Fibroblast of pulmonary artery (primary cell): ENCODE data around the gene NEURL3.

Experiments
- DNase-seq: peaks from one replicate; pipeline ENCODE4 v3.0.0-alpha.2; 2010; ENCODE audit warnings: low read depth
- H3K4me3 ChIP-seq: replicated peaks from 2 replicates; pipeline ENCODE4 v1.5.1; 2011; ENCODE audit warnings: low read depth, mild to moderate bottlenecking, control low read depth, low read length, moderate library complexity
- TF ChIP-seq, protein P1 (sequence below): IDR thresholded peaks from 2 replicates; pipeline ENCODE4 v1.5.1; 2011; ENCODE audit warnings: mild to moderate bottlenecking, control low read depth, low read length, inconsistent platforms; ENCODE audit errors: missing control alignments

The NEURL3 gene

DNA sequence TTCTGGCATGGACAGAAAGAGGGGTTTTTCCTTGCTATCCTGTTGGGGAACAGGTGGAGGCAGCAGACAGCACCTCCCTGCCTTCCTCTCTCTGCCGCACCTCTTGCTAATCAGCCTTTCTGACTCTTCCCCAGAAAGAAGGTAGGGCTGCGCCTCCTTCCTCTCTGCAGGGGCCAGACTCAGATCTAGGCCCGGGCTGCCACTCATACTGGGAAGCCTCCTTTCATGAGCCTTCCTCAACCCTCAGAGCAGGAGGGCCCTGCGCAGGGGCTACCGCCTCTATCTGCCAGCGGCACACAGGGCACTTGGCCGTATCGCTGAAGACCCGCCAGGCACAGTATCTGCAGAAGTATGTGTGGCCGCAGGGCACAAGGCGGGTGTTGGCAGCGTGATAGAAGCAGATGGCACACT, 7.1 kb downstream of the NEURL3 start:
- TF ChIP-seq, protein P1, sequence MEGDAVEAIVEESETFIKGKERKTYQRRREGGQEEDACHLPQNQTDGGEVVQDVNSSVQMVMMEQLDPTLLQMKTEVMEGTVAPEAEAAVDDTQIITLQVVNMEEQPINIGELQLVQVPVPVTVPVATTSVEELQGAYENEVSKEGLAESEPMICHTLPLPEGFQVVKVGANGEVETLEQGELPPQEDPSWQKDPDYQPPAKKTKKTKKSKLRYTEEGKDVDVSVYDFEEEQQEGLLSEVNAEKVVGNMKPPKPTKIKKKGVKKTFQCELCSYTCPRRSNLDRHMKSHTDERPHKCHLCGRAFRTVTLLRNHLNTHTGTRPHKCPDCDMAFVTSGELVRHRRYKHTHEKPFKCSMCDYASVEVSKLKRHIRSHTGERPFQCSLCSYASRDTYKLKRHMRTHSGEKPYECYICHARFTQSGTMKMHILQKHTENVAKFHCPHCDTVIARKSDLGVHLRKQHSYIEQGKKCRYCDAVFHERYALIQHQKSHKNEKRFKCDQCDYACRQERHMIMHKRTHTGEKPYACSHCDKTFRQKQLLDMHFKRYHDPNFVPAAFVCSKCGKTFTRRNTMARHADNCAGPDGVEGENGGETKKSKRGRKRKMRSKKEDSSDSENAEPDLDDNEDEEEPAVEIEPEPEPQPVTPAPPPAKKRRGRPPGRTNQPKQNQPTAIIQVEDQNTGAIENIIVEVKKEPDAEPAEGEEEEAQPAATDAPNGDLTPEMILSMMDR, result no peak
- DNase-seq, result no peak
- no peak overlapping the region for H3K4me3 ChIP-seq

DNA sequence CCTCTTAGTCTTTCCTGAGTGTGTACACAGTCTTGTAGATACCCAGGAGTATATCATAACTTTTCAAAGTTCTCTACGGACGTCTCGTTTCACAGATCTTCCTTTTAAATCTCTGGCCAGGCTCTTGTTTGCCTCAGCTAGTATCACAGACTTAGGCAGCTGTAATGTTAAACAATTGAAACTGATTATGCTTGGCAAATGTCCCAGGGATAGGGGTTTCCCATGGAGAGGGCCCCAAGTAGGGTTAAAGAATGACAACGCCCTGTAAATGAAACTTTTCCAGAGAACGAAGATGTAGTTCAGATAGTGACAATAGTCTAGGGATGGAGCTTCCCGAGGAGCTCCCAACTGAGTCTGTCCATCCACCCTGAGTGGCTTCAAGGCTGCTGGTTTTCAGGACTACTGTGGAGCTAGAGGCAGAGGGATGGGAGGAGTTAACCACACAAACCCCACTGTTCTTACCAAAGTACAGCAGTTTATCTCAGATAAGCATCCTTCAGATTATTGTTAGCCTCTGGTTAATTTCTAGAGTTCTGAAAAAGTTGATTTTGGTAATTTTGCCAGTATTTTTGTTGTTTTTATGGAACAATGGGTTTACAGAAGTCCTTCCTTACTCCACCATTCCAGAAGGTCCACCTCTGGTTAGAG, 9.1 kb downstream of the NEURL3 start:
- no peak overlapping the region for H3K4me3 ChIP-seq
- TF ChIP-seq, protein P1, result no peak
- peak; percentile 26 for DNase-seq

- TF ChIP-seq, protein P1, result no peak
- H3K4me3 ChIP-seq, result no peak overlapping the region
- DNase-seq, result no peak
These were observed 11.0 kb downstream of the NEURL3 start for GRCh38 chr2:96494188-96494587.

- DNase-seq, result no peak
- no peak overlapping the region for H3K4me3 ChIP-seq
- TF ChIP-seq, protein P1, result no peak
These were observed 12.1 kb downstream of the NEURL3 start for GRCh38 chr2:96493072-96493471.

DNA sequence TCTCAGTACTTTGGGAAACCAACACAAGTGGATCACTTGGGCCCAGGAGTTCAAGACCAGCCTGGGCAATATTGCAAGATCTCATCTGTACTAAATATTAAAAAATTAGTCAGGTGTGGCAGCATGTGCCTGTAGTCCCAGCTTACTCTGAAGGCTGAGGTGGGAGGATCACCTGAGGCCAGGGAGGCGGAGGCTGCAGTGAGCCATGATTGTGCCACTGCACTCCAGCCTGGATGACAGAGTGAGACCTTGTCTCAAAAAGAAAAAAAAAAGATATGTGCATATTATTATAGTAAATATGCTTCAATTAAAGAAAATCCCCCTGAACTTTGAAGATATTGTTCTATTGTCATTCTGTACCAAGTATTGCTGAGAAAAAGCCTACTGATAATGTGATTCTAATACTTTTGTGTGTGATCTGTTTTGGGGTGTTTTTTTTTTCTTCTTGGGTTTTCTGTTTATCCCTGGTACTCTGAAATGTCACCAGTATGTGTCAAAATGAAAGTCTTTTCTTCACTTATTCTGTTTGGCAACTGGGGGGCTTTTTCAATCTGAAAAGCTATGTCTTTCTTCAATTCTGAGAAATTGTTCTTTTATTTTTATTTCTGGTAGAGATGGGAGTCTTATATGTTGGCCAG, 13.2 kb downstream of the NEURL3 start:
- TF ChIP-seq, protein P1, result no peak
- no peak for DNase-seq
- H3K4me3 ChIP-seq, result no peak overlapping the region

GRCh38 chr2:96489663-96490062, 15.5 kb downstream of the NEURL3 start:
- TF ChIP-seq, protein P1, result no peak
- DNase-seq, result no peak
- no peak overlapping the region for H3K4me3 ChIP-seq

GRCh38 chr2:96489261-96489660, 15.9 kb downstream of the NEURL3 start:
- TF ChIP-seq, protein P1, result no peak
- no peak for DNase-seq
- no peak overlapping the region for H3K4me3 ChIP-seq
